GM21360 (cell line): ENCODE data around the gene IGF2BP2.

Source experiments
- ATAC-seq: cut with Tn5 transposase; IDR thresholded peaks from one replicate; pipeline ENCODE4 v1.9.1; 2021; ENCODE audit warnings: mild to moderate bottlenecking, moderate library complexity; ENCODE audit not compliant: unreplicated experiment

Gene IGF2BP2

DNA sequence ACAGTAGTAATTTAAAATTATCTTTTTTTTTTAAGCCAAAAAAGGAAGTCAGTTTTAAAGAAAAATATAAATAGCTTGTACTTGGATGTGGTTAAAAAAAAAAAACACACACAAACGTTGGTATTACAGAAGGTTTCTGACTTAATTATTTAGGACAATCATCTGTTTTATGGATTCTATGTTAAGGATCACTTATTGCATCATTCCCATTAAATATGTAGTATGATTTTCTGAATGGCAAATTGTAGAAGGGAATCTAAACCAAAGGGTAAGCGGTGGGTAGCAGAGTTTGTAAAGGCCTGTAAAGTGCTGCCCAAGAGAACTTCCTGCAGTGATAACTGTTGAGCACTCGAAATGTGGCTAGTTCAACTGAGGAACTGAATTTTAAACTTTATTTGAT is 230.8 kb downstream of the IGF2BP2 start:
- no peak for ATAC-seq
